ENCODE measurements around the gene CENPL. TPM values are rescaled to one million over a fixed set of nuclear protein-coding genes. Genes with fewer than 3 reads are reported as not detected.
A peak's percentile ranks its signal among the peaks of the same experiment; 100 is the strongest.

CENPL gene, protein sequence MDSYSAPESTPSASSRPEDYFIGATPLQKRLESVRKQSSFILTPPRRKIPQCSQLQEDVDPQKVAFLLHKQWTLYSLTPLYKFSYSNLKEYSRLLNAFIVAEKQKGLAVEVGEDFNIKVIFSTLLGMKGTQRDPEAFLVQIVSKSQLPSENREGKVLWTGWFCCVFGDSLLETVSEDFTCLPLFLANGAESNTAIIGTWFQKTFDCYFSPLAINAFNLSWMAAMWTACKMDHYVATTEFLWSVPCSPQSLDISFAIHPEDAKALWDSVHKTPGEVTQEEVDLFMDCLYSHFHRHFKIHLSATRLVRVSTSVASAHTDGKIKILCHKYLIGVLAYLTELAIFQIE
- 8.6 and 10.9 TPM in 2 replicates for total RNA-seq
- polyA plus RNA-seq: 4.9 and 9.9 TPM in 2 replicates

- H3K9me3 ChIP-seq (ENCODE audit: low read depth): no peaks in the 10 kb centered on the region
- peak; percentile 97 to 99 for DNase-seq (ENCODE audit: low read depth in 1 of 2, low spot score in 1 of 2)
- H3K4me3 ChIP-seq: peak within 1 kb of the TSS; percentile 54
- H3K27me3 ChIP-seq: no peaks in the 10 kb centered on the region
- H3K27ac ChIP-seq: peak within 1 kb of the TSS; percentile 97
- TF ChIP-seq, protein P1, sequence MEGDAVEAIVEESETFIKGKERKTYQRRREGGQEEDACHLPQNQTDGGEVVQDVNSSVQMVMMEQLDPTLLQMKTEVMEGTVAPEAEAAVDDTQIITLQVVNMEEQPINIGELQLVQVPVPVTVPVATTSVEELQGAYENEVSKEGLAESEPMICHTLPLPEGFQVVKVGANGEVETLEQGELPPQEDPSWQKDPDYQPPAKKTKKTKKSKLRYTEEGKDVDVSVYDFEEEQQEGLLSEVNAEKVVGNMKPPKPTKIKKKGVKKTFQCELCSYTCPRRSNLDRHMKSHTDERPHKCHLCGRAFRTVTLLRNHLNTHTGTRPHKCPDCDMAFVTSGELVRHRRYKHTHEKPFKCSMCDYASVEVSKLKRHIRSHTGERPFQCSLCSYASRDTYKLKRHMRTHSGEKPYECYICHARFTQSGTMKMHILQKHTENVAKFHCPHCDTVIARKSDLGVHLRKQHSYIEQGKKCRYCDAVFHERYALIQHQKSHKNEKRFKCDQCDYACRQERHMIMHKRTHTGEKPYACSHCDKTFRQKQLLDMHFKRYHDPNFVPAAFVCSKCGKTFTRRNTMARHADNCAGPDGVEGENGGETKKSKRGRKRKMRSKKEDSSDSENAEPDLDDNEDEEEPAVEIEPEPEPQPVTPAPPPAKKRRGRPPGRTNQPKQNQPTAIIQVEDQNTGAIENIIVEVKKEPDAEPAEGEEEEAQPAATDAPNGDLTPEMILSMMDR (IDR thresholded peaks at IDR 0.05; ENCODE audit: low read depth, low read length): no peak
- H3K36me3 ChIP-seq: no peaks in the 10 kb centered on the region
- H3K4me1 ChIP-seq (ENCODE audit: low read depth): peaks cover 8% of the 10 kb centered on the region
These were observed at the start of gene CENPL, which contains the start of gene DARS2 for GRCh38 chr1:173824315-173825081. Gene CENPL, minus strand, starts transcription at chr1:173824883. Its CDS starts 13,584 bp downstream, at chr1:173811299. Gene DARS2, plus strand, starts transcription at chr1:173824673. Its CDS starts 557 bp downstream, at chr1:173825230.

- Histone ChIP-seq H3K27ac (no peak overlapping the region), H3K9me3 (ENCODE audit: low read depth) (no peaks in the 10 kb centered on the region), H3K27me3 (no peaks in the 10 kb centered on the region), H3K4me3 (no peak overlapping the region), H3K36me3 (peaks cover 22% of the 10 kb centered on the region), H3K4me1 (ENCODE audit: low read depth) (peaks cover 5% of the 10 kb centered on the region)
- DNase-seq (ENCODE audit: low read depth in 1 of 2, low spot score in 1 of 2): no peak
- TF ChIP-seq, protein P1 (IDR thresholded peaks at IDR 0.05; ENCODE audit: low read depth, low read length): no peak
These were observed 46.8 kb upstream of the CENPL start for GRCh38 chr1:173871500-173871899.

GRCh38 chr1:173871091-173871490, 46.4 kb upstream of the CENPL start:
- Histone ChIP-seq H3K4me1 (ENCODE audit: low read depth) (peaks cover 9% of the 10 kb centered on the region), H3K36me3 (peaks cover 22% of the 10 kb centered on the region), H3K9me3 (ENCODE audit: low read depth) (no peaks in the 10 kb centered on the region), H3K27ac (no peak overlapping the region), H3K4me3 (no peak overlapping the region), H3K27me3 (no peaks in the 10 kb centered on the region)
- DNase-seq (ENCODE audit: low read depth in 1 of 2, low spot score in 1 of 2): no peak
- TF ChIP-seq, protein P1 (IDR thresholded peaks at IDR 0.05; ENCODE audit: low read depth, low read length): no peak

- H3K9me3 ChIP-seq (ENCODE audit: low read depth): no peaks in the 10 kb centered on the region
- no peak overlapping the region for H3K27ac ChIP-seq
- no peak overlapping the region for H3K4me3 ChIP-seq
- TF ChIP-seq, protein P1 (IDR thresholded peaks at IDR 0.05; ENCODE audit: low read depth, low read length): no peak
- H3K36me3 ChIP-seq: peaks cover 28% of the 10 kb centered on the region
- DNase-seq (ENCODE audit: low read depth in 1 of 2, low spot score in 1 of 2): no peak
- H3K27me3 ChIP-seq: no peaks in the 10 kb centered on the region
- H3K4me1 ChIP-seq (ENCODE audit: low read depth): peaks cover 15% of the 10 kb centered on the region
These were observed 45.8 kb upstream of the CENPL start for GRCh38 chr1:173870252-173871075.

GRCh38 chr1:173869021-173869359, 44.3 kb upstream of the CENPL start:
- peaks cover 19% of the 10 kb centered on the region for H3K4me1 ChIP-seq (ENCODE audit: low read depth)
- peak overlapping the region; percentile 55 for H3K4me3 ChIP-seq
- H3K27me3 ChIP-seq: no peaks in the 10 kb centered on the region
- TF ChIP-seq, protein P1 (IDR thresholded peaks at IDR 0.05; ENCODE audit: low read depth, low read length): no peak
- DNase-seq (ENCODE audit: low read depth in 1 of 2, low spot score in 1 of 2): no peak
- peak overlapping the region; percentile 82 for H3K27ac ChIP-seq
- H3K36me3 ChIP-seq: peaks cover 38% of the 10 kb centered on the region
- H3K9me3 ChIP-seq (ENCODE audit: low read depth): no peaks in the 10 kb centered on the region

Data from cardiac muscle cell (in vitro differentiated cells and primary cell).